ENCODE data around the gene SAMSN1.

DNA sequence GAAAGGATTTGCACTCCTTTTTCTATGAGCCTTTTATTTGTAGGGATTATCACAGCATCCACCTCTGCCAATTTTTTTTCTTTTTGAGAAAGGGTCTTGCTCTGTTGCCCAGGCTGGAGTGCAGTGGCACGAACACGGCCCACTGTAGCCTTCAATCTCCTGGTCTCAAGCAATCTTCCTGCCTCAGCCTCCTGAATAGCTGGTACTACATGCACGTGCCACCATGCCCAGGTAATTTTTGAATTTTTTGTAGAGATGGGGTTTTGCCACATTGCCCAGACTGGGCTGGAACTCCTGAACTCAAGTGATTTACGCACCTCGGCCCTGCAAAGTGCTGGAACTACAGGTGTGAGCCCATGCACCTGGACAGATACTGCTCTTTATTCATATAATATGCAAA lies 2.1 kb downstream of the SAMSN1 start:
- no peak for TF ChIP-seq SIRT6 (IDR thresholded peaks at IDR 0.05; ENCODE audit: low read depth, low read length)
- TF ChIP-seq FOXM1 (IDR thresholded peaks at IDR 0.05; ENCODE audit: low read depth): no peak
- no peak for TF ChIP-seq FOXM1 (CRISPR knock-in tag; IDR thresholded peaks at IDR 0.05; ENCODE audit: low read depth)
- no peak for TF ChIP-seq HDAC6 (IDR thresholded peaks at IDR 0.05; ENCODE audit: low read depth, low read length)
- no peak for TF ChIP-seq ZNF274 (IDR thresholded peaks at IDR 0.05; ENCODE audit: borderline replicate concordance, low read depth, low read length)
- TF ChIP-seq JUND (IDR thresholded peaks at IDR 0.05; ENCODE audit: borderline replicate concordance, low read depth, low read length): no peak
- TF ChIP-seq JUND (tag; IDR thresholded peaks at IDR 0.05; ENCODE audit: borderline replicate concordance, low read depth, low read length): no peak
- TF ChIP-seq SIX5 (IDR thresholded peaks at IDR 0.05; ENCODE audit: borderline replicate concordance in 1 of 2, insufficient read depth in 1 of 2, low read depth in 1 of 2, low read length in 2 of 2): no peak
- no peak for TF ChIP-seq NR3C1 (CRISPR knock-in tag; IDR thresholded peaks at IDR 0.05)
- TF ChIP-seq RBBP5 (IDR thresholded peaks at IDR 0.05; ENCODE audit: borderline replicate concordance, insufficient read depth, low read length, poor library complexity, severe bottlenecking): peak; percentile 33

Measured in K562 (cell line).